ENCODE data around the gene PLEKHO2.

GRCh38 chr15:64851503-64851840, 9.8 kb downstream of the PLEKHO2 start:
- TF ChIP-seq CTCF (IDR thresholded peaks at IDR 0.05), result no peak
- TF ChIP-seq POLR2A (IDR thresholded peaks at IDR 0.05), result peak in 1 of 4 donors; percentile 23

All from esophagus squamous epithelium (tissue), 4 donors.